Measurements from ENCODE around the gene WNT10A.

- TF ChIP-seq POLR2AphosphoS5 (IDR thresholded peaks at IDR 0.05; ENCODE audit: low read depth, low read length) (no peak), SIN3A (IDR thresholded peaks at IDR 0.05; ENCODE audit: borderline replicate concordance, insufficient read depth, low read length) (no peak), TAF1 (IDR thresholded peaks at IDR 0.05; ENCODE audit: borderline replicate concordance, insufficient read depth, low read length) (no peak), FOXP2 (optimal IDR thresholded peaks at IDR 0.05; ENCODE audit: borderline replicate concordance, extremely low read depth, extremely low read length, insufficient read depth) (no peak)
- TF ChIP-seq, protein P1, sequence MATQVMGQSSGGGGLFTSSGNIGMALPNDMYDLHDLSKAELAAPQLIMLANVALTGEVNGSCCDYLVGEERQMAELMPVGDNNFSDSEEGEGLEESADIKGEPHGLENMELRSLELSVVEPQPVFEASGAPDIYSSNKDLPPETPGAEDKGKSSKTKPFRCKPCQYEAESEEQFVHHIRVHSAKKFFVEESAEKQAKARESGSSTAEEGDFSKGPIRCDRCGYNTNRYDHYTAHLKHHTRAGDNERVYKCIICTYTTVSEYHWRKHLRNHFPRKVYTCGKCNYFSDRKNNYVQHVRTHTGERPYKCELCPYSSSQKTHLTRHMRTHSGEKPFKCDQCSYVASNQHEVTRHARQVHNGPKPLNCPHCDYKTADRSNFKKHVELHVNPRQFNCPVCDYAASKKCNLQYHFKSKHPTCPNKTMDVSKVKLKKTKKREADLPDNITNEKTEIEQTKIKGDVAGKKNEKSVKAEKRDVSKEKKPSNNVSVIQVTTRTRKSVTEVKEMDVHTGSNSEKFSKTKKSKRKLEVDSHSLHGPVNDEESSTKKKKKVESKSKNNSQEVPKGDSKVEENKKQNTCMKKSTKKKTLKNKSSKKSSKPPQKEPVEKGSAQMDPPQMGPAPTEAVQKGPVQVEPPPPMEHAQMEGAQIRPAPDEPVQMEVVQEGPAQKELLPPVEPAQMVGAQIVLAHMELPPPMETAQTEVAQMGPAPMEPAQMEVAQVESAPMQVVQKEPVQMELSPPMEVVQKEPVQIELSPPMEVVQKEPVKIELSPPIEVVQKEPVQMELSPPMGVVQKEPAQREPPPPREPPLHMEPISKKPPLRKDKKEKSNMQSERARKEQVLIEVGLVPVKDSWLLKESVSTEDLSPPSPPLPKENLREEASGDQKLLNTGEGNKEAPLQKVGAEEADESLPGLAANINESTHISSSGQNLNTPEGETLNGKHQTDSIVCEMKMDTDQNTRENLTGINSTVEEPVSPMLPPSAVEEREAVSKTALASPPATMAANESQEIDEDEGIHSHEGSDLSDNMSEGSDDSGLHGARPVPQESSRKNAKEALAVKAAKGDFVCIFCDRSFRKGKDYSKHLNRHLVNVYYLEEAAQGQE (IDR thresholded peaks at IDR 0.05; ENCODE audit: insufficient read depth in 1 of 2, low read depth in 2 of 2, low read length in 2 of 2) = no peak
Observed at GRCh38 chr2:218877331-218877730, 3.3 kb upstream of the WNT10A start.

All from PFSK-1 (cell line).